SJSA1 (cell line): ENCODE results near the gene PMAIP1. TPM values are rescaled to one million over a fixed set of nuclear protein-coding genes. Genes with fewer than 3 reads are reported as not detected.
"Not testable (repeated sequence)": the region's sequence is repeated elsewhere in the genome, so short reads cannot be mapped to it uniquely, and the experiment has no call there.

Experiments
- DNase-seq, 2 experiments: peaks; one replicate each; pipeline ENCODE4 v3.0.0-alpha.2; 2015 to 2020; ENCODE audit warnings: low spot score in 2 of 2, low read depth in 1 of 2
- H3K27ac ChIP-seq: fragments of 250-450 bp; sonication (Bioruptor Pico); 2 replicates; pipeline ENCODE4 v1.5.1; 2020; ENCODE audit warnings: mild to moderate bottlenecking, moderate library complexity
- H3K27me3 ChIP-seq: fragments of 250-450 bp; sonication (Bioruptor Pico); replicated peaks from 2 replicates; pipeline ENCODE4 v1.5.1; 2020; ENCODE audit warnings: mild to moderate bottlenecking, moderate library complexity
- H3K36me3 ChIP-seq: fragments of 250-450 bp; sonication (Bioruptor Pico); 2 replicates; pipeline ENCODE4 v1.5.1; 2020; ENCODE audit warnings: mild to moderate bottlenecking
- H3K4me1 ChIP-seq: fragments of 250-450 bp; sonication (Bioruptor Pico); replicated peaks from 2 replicates; pipeline ENCODE4 v1.6.1; 2021; ENCODE audit warnings: mild to moderate bottlenecking
- H3K4me3 ChIP-seq: fragments of 250-450 bp; sonication (Bioruptor Pico); 2 replicates; pipeline ENCODE4 v1.5.1; 2020; ENCODE audit warnings: mild to moderate bottlenecking
- H3K9me3 ChIP-seq: fragments of 250-450 bp; sonication (Bioruptor Pico); replicated peaks from 2 replicates; pipeline ENCODE4 v1.5.1; 2020; ENCODE audit warnings: mild to moderate bottlenecking
- total RNA-seq: library from RNA; depleted of rRNA; stranded (reverse); fragments of >200 nt; shearing (Covaris generic); gene quantifications from 2 replicates; pipeline ENCODE4 v1.2.3, GENCODE V29; 2014

The PMAIP1 gene
- total RNA-seq, 1 experiment from 2014 or later = 31.7 TPM

GRCh38 chr18:59871711-59872362 lies 28.0 kb upstream of the PMAIP1 start:
- Histone ChIP-seq H3K36me3 (no peaks in the 10 kb centered on the region), H3K27me3 (no peaks in the 10 kb centered on the region; the same call in 1 of the 2 replicates), H3K4me3 (no peak overlapping the region), H3K4me1 (peaks cover 23% of the 10 kb centered on the region), H3K27ac (no peak overlapping the region), H3K9me3 (no peaks in the 10 kb centered on the region)
- no peak for DNase-seq

- H3K27ac ChIP-seq = peak overlapping the region; percentile 93
- no peaks in the 10 kb centered on the region for H3K36me3 ChIP-seq
- no peak for DNase-seq
- no peaks in the 10 kb centered on the region for H3K9me3 ChIP-seq
- H3K4me1 ChIP-seq = peaks cover 23% of the 10 kb centered on the region
- H3K4me3 ChIP-seq = no peak overlapping the region
- no peaks in the 10 kb centered on the region for H3K27me3 ChIP-seq
These were observed 26.2 kb upstream of the PMAIP1 start for GRCh38 chr18:59873641-59874040.

GRCh38 chr18:59874166-59874565 lies 25.6 kb upstream of the PMAIP1 start:
- Histone ChIP-seq H3K27ac (peak overlapping the region; percentile 93), H3K4me3 (no peak overlapping the region), H3K9me3 (no peaks in the 10 kb centered on the region), H3K27me3 (no peaks in the 10 kb centered on the region), H3K36me3 (no peaks in the 10 kb centered on the region), H3K4me1 (peaks cover 23% of the 10 kb centered on the region)
- DNase-seq = peak; percentile 78 to 81

GRCh38 chr18:59876310-59876626 lies 23.5 kb upstream of the PMAIP1 start:
- Histone ChIP-seq H3K9me3 (no peaks in the 10 kb centered on the region), H3K4me3 (no peak overlapping the region), H3K27ac (no peak overlapping the region), H3K36me3 (no peaks in the 10 kb centered on the region), H3K27me3 (no peaks in the 10 kb centered on the region), H3K4me1 (peaks cover 27% of the 10 kb centered on the region)
- DNase-seq = no peak

GRCh38 chr18:59877361-59877760 lies 22.4 kb upstream of the PMAIP1 start:
- DNase-seq = no peak
- H3K4me3 ChIP-seq = no peak overlapping the region
- H3K27me3 ChIP-seq = no peaks in the 10 kb centered on the region
- H3K36me3 ChIP-seq = no peaks in the 10 kb centered on the region
- no peaks in the 10 kb centered on the region for H3K9me3 ChIP-seq
- H3K27ac ChIP-seq = no peak overlapping the region
- H3K4me1 ChIP-seq = peaks cover 38% of the 10 kb centered on the region

GRCh38 chr18:59878644-59879043 lies 21.2 kb upstream of the PMAIP1 start:
- no peak overlapping the region for H3K4me3 ChIP-seq
- no peaks in the 10 kb centered on the region for H3K27me3 ChIP-seq
- H3K4me1 ChIP-seq = peaks cover 38% of the 10 kb centered on the region
- H3K9me3 ChIP-seq = no peaks in the 10 kb centered on the region
- DNase-seq = no peak
- no peaks in the 10 kb centered on the region for H3K36me3 ChIP-seq
- H3K27ac ChIP-seq = no peak overlapping the region

- Histone ChIP-seq H3K4me1 (peaks cover 51% of the 10 kb centered on the region), H3K9me3 (no peaks in the 10 kb centered on the region), H3K27me3 (no peaks in the 10 kb centered on the region), H3K4me3 (no peak overlapping the region), H3K27ac (peak overlapping the region; percentile 85), H3K36me3 (no peaks in the 10 kb centered on the region)
- DNase-seq = peak; percentile 63 to 81
These were observed 17.8 kb upstream of the PMAIP1 start for GRCh38 chr18:59881728-59882656.

GRCh38 chr18:59884351-59884750 lies 15.4 kb upstream of the PMAIP1 start:
- H3K4me3 ChIP-seq = no peak overlapping the region
- no peaks in the 10 kb centered on the region for H3K9me3 ChIP-seq
- no peaks in the 10 kb centered on the region for H3K36me3 ChIP-seq
- H3K4me1 ChIP-seq = peaks cover 61% of the 10 kb centered on the region
- DNase-seq = no peak
- no peaks in the 10 kb centered on the region for H3K27me3 ChIP-seq
- no peak overlapping the region for H3K27ac ChIP-seq

GRCh38 chr18:59885579-59886163 lies 14.1 kb upstream of the PMAIP1 start:
- Histone ChIP-seq H3K27me3 (no peaks in the 10 kb centered on the region), H3K4me3 (peak overlapping the region; percentile 11), H3K27ac (peak overlapping the region; percentile 95), H3K36me3 (no peaks in the 10 kb centered on the region), H3K4me1 (peaks cover 61% of the 10 kb centered on the region), H3K9me3 (no peaks in the 10 kb centered on the region)
- peak; percentile 69 to 92 for DNase-seq

- Histone ChIP-seq H3K27ac (peak overlapping the region; percentile 95), H3K4me1 (peaks cover 55% of the 10 kb centered on the region)
- not testable (repeated sequence) for H3K4me3 ChIP-seq, DNase-seq, H3K27me3 ChIP-seq, H3K36me3 ChIP-seq, H3K9me3 ChIP-seq
These were observed 13.4 kb upstream of the PMAIP1 start for GRCh38 chr18:59886399-59886798.

GRCh38 chr18:59892123-59892522 lies 7.7 kb upstream of the PMAIP1 start:
- H3K27me3 ChIP-seq = no peaks in the 10 kb centered on the region
- no peaks in the 10 kb centered on the region for H3K36me3 ChIP-seq
- no peak for DNase-seq
- no peaks in the 10 kb centered on the region for H3K9me3 ChIP-seq
- H3K4me3 ChIP-seq = no peak overlapping the region
- no peak overlapping the region for H3K27ac ChIP-seq
- H3K4me1 ChIP-seq = peaks cover 9% of the 10 kb centered on the region

GRCh38 chr18:59893971-59894370 lies 5.8 kb upstream of the PMAIP1 start:
- DNase-seq = no peak
- no peak overlapping the region for H3K27ac ChIP-seq

GRCh38 chr18:59897321-59897954 lies 2.4 kb upstream of the PMAIP1 start:
- Histone ChIP-seq H3K27me3 (no peaks in the 10 kb centered on the region), H3K9me3 (no peaks in the 10 kb centered on the region), H3K4me1 (peaks cover 19% of the 10 kb centered on the region), H3K27ac (no peak overlapping the region), H3K4me3 (no peak overlapping the region), H3K36me3 (peaks cover 8% of the 10 kb centered on the region)
- no peak for DNase-seq

More at GRCh38 chr18:59893971-59894370, 5.8 kb upstream of the PMAIP1 start:
- Histone ChIP-seq H3K4me1 (peaks cover 12% of the 10 kb centered on the region), H3K27me3 (no peaks in the 10 kb centered on the region), H3K4me3 (no peak overlapping the region), H3K36me3 (no peaks in the 10 kb centered on the region), H3K9me3 (no peaks in the 10 kb centered on the region)
